ENCODE results near the gene CFB. TPM values are rescaled to one million over a fixed set of nuclear protein-coding genes. Genes with fewer than 3 reads are reported as not detected.
A peak's percentile ranks its signal among the peaks of the same experiment; 100 is the strongest.

CFB gene
- total and polyA plus RNA-seq, 2 of the 13 experiments (the other 11 are each of a cell fraction or from before 2014, with no cell fraction given) = 171 to 513 TPM

DNA sequence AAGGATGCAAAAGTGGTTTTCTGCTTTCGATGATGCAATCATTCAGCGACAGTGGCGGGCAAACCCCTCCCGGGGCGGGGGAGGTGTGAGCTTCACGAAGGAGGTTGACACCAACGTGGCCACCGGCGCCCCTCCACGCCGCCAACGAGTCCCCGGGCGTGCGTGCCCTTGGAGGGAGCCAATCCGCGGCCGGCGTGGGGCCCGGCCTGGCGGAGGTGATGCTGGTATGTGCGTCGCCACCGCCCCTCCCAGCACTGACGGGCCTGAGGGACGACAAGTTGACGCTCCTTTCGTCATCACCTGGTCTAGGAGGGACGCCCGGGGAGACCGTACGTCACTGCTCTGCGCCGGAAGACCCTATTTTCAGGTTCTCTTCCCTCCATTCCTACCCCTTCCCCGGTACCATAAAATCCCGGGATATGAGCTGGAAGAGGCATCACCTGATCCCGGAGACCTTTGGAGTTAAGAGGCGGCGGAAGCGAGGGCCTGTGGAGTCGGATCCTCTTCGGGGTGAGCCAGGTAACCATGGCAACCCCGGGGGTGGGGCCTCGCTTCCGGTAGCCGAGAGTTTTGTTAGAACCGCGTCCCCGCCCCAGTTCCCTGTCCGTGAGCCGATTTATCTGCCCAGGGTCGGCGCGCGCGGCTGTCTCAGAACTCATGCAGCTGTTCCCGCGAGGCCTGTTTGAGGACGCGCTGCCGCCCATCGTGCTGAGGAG, 26.3 kb downstream of the CFB start, which contains the start of gene DXO (continued):
- TF ChIP-seq ZBTB42 (CRISPR knock-in tag; IDR thresholded peaks at IDR 0.05) (0 out of 2 replicates have a peak, but pooled peaks have one; percentile 64), SP1 (IDR thresholded peaks at IDR 0.05) (no peak), SP1 (CRISPR knock-in tag; IDR thresholded peaks at IDR 0.05) (peak; percentile 92), ZNF549 (CRISPR knock-in tag; IDR thresholded peaks at IDR 0.05) (no peak), IRX3 (CRISPR knock-in tag; IDR thresholded peaks at IDR 0.05; ENCODE audit: borderline replicate concordance, low read depth) (peak; percentile 26; the same call in 1 of the 2 replicates), KDM5A (IDR thresholded peaks at IDR 0.05; ENCODE audit: borderline replicate concordance, low read length) (peak; percentile 99), TCF12 (IDR thresholded peaks at IDR 0.05) (no peak), TCF12 (CRISPR knock-in tag; IDR thresholded peaks at IDR 0.05) (peak; percentile 79; the same call in 1 of the 2 replicates), AKAP8 (CRISPR knock-in tag; IDR thresholded peaks at IDR 0.05) (peak; percentile 88), ZNF296 (CRISPR knock-in tag; conservative IDR thresholded peaks at IDR 0.05) (no peak; the same call in 1 of the 2 replicates), ZNF180 (CRISPR knock-in tag; IDR thresholded peaks at IDR 0.05; ENCODE audit: borderline replicate concordance, low read depth) (0 out of 2 replicates have a peak, but pooled peaks have one; percentile 52), REL (CRISPR knock-in tag; conservative IDR thresholded peaks at IDR 0.05) (peak; percentile 98), HNF4G (IDR thresholded peaks at IDR 0.05; ENCODE audit: borderline replicate concordance, low read depth, low read length) (peak; percentile 48; the same call in 1 of the 2 replicates), HNF4G (CRISPR knock-in tag; IDR thresholded peaks at IDR 0.05; ENCODE audit: borderline replicate concordance, low read depth) (peak; percentile 37), NONO (IDR thresholded peaks at IDR 0.05) (no peak), NONO (CRISPR knock-in tag; conservative IDR thresholded peaks at IDR 0.05) (peak; percentile 99), ZNF557 (CRISPR knock-in tag; IDR thresholded peaks at IDR 0.05) (0 out of 2 replicates have a peak, but pooled peaks have one; percentile 65), SMARCE1 (IDR thresholded peaks at IDR 0.05; ENCODE audit: borderline replicate concordance) (no peak), ATF7-NPFF (CRISPR knock-in tag; IDR thresholded peaks at IDR 0.05; ENCODE audit: low read depth) (peak; percentile 88), KLF11 (CRISPR knock-in tag; IDR thresholded peaks at IDR 0.05) (0 out of 2 replicates have a peak, but pooled peaks have one; percentile 51), ZNF3 (CRISPR knock-in tag; IDR thresholded peaks at IDR 0.05) (no peak)
- TF ChIP-seq, protein P1, sequence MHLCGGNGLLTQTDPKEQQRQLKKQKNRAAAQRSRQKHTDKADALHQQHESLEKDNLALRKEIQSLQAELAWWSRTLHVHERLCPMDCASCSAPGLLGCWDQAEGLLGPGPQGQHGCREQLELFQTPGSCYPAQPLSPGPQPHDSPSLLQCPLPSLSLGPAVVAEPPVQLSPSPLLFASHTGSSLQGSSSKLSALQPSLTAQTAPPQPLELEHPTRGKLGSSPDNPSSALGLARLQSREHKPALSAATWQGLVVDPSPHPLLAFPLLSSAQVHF (CRISPR knock-in tag; IDR thresholded peaks at IDR 0.05) = peak; percentile 72; the same call in 1 of the 2 replicates
- TF ChIP-seq, protein P2, sequence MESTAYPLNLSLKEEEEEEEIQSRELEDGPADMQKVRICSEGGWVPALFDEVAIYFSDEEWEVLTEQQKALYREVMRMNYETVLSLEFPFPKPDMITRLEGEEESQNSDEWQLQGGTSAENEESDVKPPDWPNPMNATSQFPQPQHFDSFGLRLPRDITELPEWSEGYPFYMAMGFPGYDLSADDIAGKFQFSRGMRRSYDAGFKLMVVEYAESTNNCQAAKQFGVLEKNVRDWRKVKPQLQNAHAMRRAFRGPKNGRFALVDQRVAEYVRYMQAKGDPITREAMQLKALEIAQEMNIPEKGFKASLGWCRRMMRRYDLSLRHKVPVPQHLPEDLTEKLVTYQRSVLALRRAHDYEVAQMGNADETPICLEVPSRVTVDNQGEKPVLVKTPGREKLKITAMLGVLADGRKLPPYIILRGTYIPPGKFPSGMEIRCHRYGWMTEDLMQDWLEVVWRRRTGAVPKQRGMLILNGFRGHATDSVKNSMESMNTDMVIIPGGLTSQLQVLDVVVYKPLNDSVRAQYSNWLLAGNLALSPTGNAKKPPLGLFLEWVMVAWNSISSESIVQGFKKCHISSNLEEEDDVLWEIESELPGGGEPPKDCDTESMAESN (CRISPR knock-in tag; conservative IDR thresholded peaks at IDR 0.05) = peak; percentile 64
- TF ChIP-seq, protein P3, sequence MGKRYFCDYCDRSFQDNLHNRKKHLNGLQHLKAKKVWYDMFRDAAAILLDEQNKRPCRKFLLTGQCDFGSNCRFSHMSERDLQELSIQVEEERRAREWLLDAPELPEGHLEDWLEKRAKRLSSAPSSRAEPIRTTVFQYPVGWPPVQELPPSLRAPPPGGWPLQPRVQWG (CRISPR knock-in tag; IDR thresholded peaks at IDR 0.05; ENCODE audit: borderline replicate concordance, low read depth) = no peak
- TF ChIP-seq, protein P4, sequence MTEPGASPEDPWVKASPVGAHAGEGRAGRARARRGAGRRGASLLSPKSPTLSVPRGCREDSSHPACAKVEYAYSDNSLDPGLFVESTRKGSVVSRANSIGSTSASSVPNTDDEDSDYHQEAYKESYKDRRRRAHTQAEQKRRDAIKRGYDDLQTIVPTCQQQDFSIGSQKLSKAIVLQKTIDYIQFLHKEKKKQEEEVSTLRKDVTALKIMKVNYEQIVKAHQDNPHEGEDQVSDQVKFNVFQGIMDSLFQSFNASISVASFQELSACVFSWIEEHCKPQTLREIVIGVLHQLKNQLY (CRISPR knock-in tag; IDR thresholded peaks at IDR 0.05) = no peak
- TF ChIP-seq, protein P5, sequence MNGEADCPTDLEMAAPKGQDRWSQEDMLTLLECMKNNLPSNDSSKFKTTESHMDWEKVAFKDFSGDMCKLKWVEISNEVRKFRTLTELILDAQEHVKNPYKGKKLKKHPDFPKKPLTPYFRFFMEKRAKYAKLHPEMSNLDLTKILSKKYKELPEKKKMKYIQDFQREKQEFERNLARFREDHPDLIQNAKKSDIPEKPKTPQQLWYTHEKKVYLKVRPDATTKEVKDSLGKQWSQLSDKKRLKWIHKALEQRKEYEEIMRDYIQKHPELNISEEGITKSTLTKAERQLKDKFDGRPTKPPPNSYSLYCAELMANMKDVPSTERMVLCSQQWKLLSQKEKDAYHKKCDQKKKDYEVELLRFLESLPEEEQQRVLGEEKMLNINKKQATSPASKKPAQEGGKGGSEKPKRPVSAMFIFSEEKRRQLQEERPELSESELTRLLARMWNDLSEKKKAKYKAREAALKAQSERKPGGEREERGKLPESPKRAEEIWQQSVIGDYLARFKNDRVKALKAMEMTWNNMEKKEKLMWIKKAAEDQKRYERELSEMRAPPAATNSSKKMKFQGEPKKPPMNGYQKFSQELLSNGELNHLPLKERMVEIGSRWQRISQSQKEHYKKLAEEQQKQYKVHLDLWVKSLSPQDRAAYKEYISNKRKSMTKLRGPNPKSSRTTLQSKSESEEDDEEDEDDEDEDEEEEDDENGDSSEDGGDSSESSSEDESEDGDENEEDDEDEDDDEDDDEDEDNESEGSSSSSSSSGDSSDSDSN (CRISPR knock-in tag; IDR thresholded peaks at IDR 0.05) = peak; percentile 97
